B cell (primary cell): ENCODE data around the gene IL34.

Experiments
- EZH2 ChIP-seq: IDR thresholded peaks from 2 replicates; pipeline ENCODE4 v1.6.1; 2012; ENCODE audit warnings: borderline replicate concordance, low read depth, mild to moderate bottlenecking, moderate library complexity, low read length; ENCODE audit not compliant: insufficient read depth, poor library complexity, severe bottlenecking
- TF ChIP-seq, protein P1 (sequence below): fragments of 200-600 bp; IDR thresholded peaks from one replicate; pipeline ENCODE4 v1.8.0; 2022; ENCODE audit warnings: antibody characterized with exemption, mild to moderate bottlenecking

- TF ChIP-seq, protein P1, sequence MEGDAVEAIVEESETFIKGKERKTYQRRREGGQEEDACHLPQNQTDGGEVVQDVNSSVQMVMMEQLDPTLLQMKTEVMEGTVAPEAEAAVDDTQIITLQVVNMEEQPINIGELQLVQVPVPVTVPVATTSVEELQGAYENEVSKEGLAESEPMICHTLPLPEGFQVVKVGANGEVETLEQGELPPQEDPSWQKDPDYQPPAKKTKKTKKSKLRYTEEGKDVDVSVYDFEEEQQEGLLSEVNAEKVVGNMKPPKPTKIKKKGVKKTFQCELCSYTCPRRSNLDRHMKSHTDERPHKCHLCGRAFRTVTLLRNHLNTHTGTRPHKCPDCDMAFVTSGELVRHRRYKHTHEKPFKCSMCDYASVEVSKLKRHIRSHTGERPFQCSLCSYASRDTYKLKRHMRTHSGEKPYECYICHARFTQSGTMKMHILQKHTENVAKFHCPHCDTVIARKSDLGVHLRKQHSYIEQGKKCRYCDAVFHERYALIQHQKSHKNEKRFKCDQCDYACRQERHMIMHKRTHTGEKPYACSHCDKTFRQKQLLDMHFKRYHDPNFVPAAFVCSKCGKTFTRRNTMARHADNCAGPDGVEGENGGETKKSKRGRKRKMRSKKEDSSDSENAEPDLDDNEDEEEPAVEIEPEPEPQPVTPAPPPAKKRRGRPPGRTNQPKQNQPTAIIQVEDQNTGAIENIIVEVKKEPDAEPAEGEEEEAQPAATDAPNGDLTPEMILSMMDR = no peak
- no peak for TF ChIP-seq EZH2
Observed at GRCh38 chr16:70656712-70657263, 10.4 kb downstream of the IL34 start.
